Naive thymus-derived CD4-positive, alpha-beta T cell (primary cell): ENCODE results near the gene FOLR1. TPM values are rescaled to one million over a fixed set of nuclear protein-coding genes. Genes with fewer than 3 reads are reported as not detected.
A peak's percentile ranks its signal among the peaks of the same experiment; 100 is the strongest.

Experiments used
- ATAC-seq: fragments of 150-1000 bp; cut with Tn5 transposase; 2 replicates; pipeline ENCODE4 v1.10.0; 2021; ENCODE audit warnings: mild to moderate bottlenecking, moderate library complexity
- CTCF ChIA-PET: fragments of 350-600 bp; sonication (Branson Sonifier 250); formaldehyde crosslinking; loops from one replicate; lab custom pipeline; 2021; ENCODE audit warnings: antibody characterized with exemption; lab: Charles Lee
- POLR2A ChIA-PET: fragments of 350-600 bp; sonication (Branson Sonifier 250); formaldehyde crosslinking; loops from one replicate; lab custom pipeline; 2021; ENCODE audit warnings: antibody characterized with exemption, inconsistent platforms; lab: Charles Lee
- DNase-seq, 9 donors: peaks; one replicate each; pipeline versions ENCODE4 v3.0.0 to v3.0.0-alpha.2; 2020 to 2022; ENCODE audit warnings: mixed read lengths in 1 of 9
- H3K27ac ChIP-seq: one replicate; pipeline ENCODE4 v1.7.0; 2013; ENCODE audit warnings: mild to moderate bottlenecking, low read depth, low read length, moderate library complexity
- H3K27me3 ChIP-seq, 2 donors: one replicate each; pipeline ENCODE4 v1.7.0; 2013; ENCODE audit warnings: low read length in 2 of 2, mild to moderate bottlenecking in 2 of 2, moderate library complexity in 2 of 2; ENCODE audit not compliant: control insufficient read depth in 2 of 2, insufficient read depth in 2 of 2
- H3K36me3 ChIP-seq, 3 experiments: 1 replicate in 2 of 3; 2 replicates in 1 of 3; pipeline ENCODE4 v1.7.0; 2013; ENCODE audit warnings: low read length in 3 of 3, mild to moderate bottlenecking in 3 of 3, moderate library complexity in 1 of 3; ENCODE audit not compliant: insufficient read depth in 3 of 3, control insufficient read depth in 2 of 3
- H3K4me1 ChIP-seq, 2 donors: one replicate each; pipeline ENCODE4 v1.7.0; 2013; ENCODE audit warnings: low read length in 2 of 2, mild to moderate bottlenecking in 2 of 2, moderate library complexity in 1 of 2; ENCODE audit not compliant: control insufficient read depth in 2 of 2, insufficient read depth in 2 of 2
- H3K4me3 ChIP-seq: 2 replicates; pipeline ENCODE4 v1.7.0; 2013; ENCODE audit warnings: mild to moderate bottlenecking, low read length
- H3K9me3 ChIP-seq, 3 experiments: 1 replicate in 2 of 3; 2 replicates in 1 of 3; pipeline ENCODE4 v1.7.0; 2013; ENCODE audit warnings: low read length in 3 of 3; ENCODE audit not compliant: control insufficient read depth in 2 of 3
- H3K27ac Mint-ChIP-seq, 9 donors: one replicate each; pipeline ENCODE4 v1.8.0; 2020 to 2022; ENCODE audit warnings: mixed read lengths in 9 of 9, mild to moderate bottlenecking in 8 of 9, moderate library complexity in 5 of 9, inconsistent platforms in 2 of 9
- H3K27me3 Mint-ChIP-seq, 5 donors: one replicate each; pipeline ENCODE4 v1.8.0; 2021 to 2022; ENCODE audit warnings: mixed read lengths in 5 of 5, mild to moderate bottlenecking in 1 of 5
- H3K36me3 Mint-ChIP-seq, 5 donors: one replicate each; pipeline ENCODE4 v1.8.0; 2020 to 2022; ENCODE audit warnings: mixed read lengths in 5 of 5, mild to moderate bottlenecking in 3 of 5, inconsistent platforms in 1 of 5
- H3K4me1 Mint-ChIP-seq, 7 donors: one replicate each; pipeline ENCODE4 v1.8.0; 2020 to 2022; ENCODE audit warnings: mixed read lengths in 7 of 7, mild to moderate bottlenecking in 3 of 7, inconsistent platforms in 1 of 7
- H3K4me3 Mint-ChIP-seq, 10 donors: one replicate each; pipeline ENCODE4 v1.8.0; 2020 to 2022; ENCODE audit warnings: mild to moderate bottlenecking in 10 of 10, mixed read lengths in 10 of 10, moderate library complexity in 6 of 10, inconsistent platforms in 2 of 10
- H3K9me3 Mint-ChIP-seq, 11 donors: one replicate each; pipeline ENCODE4 v1.8.0; 2020 to 2022; ENCODE audit warnings: mixed read lengths in 11 of 11, mild to moderate bottlenecking in 4 of 11, inconsistent platforms in 1 of 11, moderate library complexity in 1 of 11
- intact Hi-C, 2 donors: fragments of 100-400 bp; cut with micrococcal nuclease; formaldehyde crosslinking; loops; one replicate each; pipeline ENCODE4 v1.15.1; 2023
- polyA plus RNA-seq, 2 donors: library from polyadenylated mRNA; unstranded; fragments of 300-500 nt; fragmentation: Illumina TruSeq; gene quantifications; one replicate each; pipeline ENCODE4 v1.2.3, GENCODE V29; 2021
- total RNA-seq, 6 experiments: library from RNA in 5 of 6; stranded (reverse) in 5 of 6; gene quantifications; 1 replicate in 5 of 6; 2 replicates in 1 of 6; pipeline ENCODE4 v1.2.3 and lab custom pipeline; 2021 to 2026

FOLR1 gene
- total and polyA plus RNA-seq, 7 experiments from 2014 or later: not detected

- CTCF ChIA-PET: interaction anchor here (0.6 to 1.7 kb wide), 2 partner anchors 80 to 190 kb away, joined by 4 read pairs; no protein-coding TSS in a partner anchor
- H3K27ac Mint-ChIP-seq: peak within 1 kb of the TSS; percentile 89 to 98 (median 94)
- POLR2A ChIA-PET: interaction anchor here (0.9 to 1.8 kb wide), 4 partner anchors 11 to 183 kb away, joined by 3 to 6 read pairs (median 4); no protein-coding TSS in a partner anchor
Measured at GRCh38 chr11:72224564-72225410, 32.8 kb downstream of the FOLR1 start, which contains the start of gene INPPL1. INPPL1 (plus strand) TSS chr11:72224767; CDS start chr11:72224985, 218 bp downstream.

GRCh38 chr11:72225411-72225951 is 33.5 kb downstream of the FOLR1 start:
- peak; percentile 20 for ATAC-seq
- H3K36me3 Mint-ChIP-seq: peaks cover 0 to 12% (median 0%) of the 10 kb centered on the region in 5 donors
- no peaks in the 10 kb centered on the region for H3K27me3 Mint-ChIP-seq
- peak overlapping the region; percentile 80 to 99 (median 90) for H3K4me3 Mint-ChIP-seq
- peak overlapping the region; percentile 88 to 98 (median 91) for H3K27ac Mint-ChIP-seq
- Histone ChIP-seq H3K27ac (peak overlapping the region; percentile 88), H3K9me3 (no peaks in the 10 kb centered on the region), H3K4me1 (peaks cover 10 to 12% of the 10 kb centered on the region in 2 donors), H3K36me3 (peaks cover 0 to 36% (median 0%) of the 10 kb centered on the region in 3 experiments), H3K27me3 (no peaks in the 10 kb centered on the region), H3K4me3 (peak overlapping the region; percentile 67)
- H3K4me1 Mint-ChIP-seq: peaks cover 12 to 31% (median 24%) of the 10 kb centered on the region in 7 donors
- intact Hi-C loops: loop anchor here in 1 of 2 donors (10.0 kb wide), 2 partner anchors 1139 to 1951 kb away; partner anchors contain the start of gene PPFIA1
- ChIA-PET POLR2A (interaction anchor here (0.9 to 1.8 kb wide), 4 partner anchors 10 to 183 kb away, joined by 3 to 6 read pairs (median 4); no protein-coding TSS in a partner anchor), CTCF (interaction anchor here (0.6 kb wide), 2 partner anchors 81 to 185 kb away, joined by 3 to 4 read pairs; no protein-coding TSS in a partner anchor)
- DNase-seq: peak in 7 of 9 donors; percentile 23 to 45 (median 31)
- peaks cover 0 to 1% (median 0%) of the 10 kb centered on the region in 11 donors for H3K9me3 Mint-ChIP-seq

More at GRCh38 chr11:72224564-72225410, 32.8 kb downstream of the FOLR1 start, which contains the start of gene INPPL1:
- Histone ChIP-seq H3K9me3 (no peaks in the 10 kb centered on the region), H3K4me3 (peak within 1 kb of the TSS; percentile 91), H3K27me3 (no peaks in the 10 kb centered on the region), H3K27ac (peak within 1 kb of the TSS; percentile 88), H3K36me3 (peaks cover 0 to 29% (median 0%) of the 10 kb centered on the region in 3 experiments), H3K4me1 (peaks cover 10 to 12% of the 10 kb centered on the region in 2 donors)
- Mint-ChIP-seq H3K4me1 (peaks cover 12 to 31% (median 24%) of the 10 kb centered on the region in 7 donors), H3K27me3 (no peaks in the 10 kb centered on the region), H3K36me3 (peaks cover 0 to 12% (median 0%) of the 10 kb centered on the region in 5 donors), H3K4me3 (peak within 1 kb of the TSS; percentile 90 to 99 (median 94)), H3K9me3 (peaks cover 0 to 1% (median 0%) of the 10 kb centered on the region in 11 donors)
- DNase-seq (peak in 7 of 9 donors; percentile 19 to 54 (median 34)), ATAC-seq (no peak)
- intact Hi-C loops: loop anchor here (1.0 to 10.0 kb wide), 8 partner anchors 14 to 1950 kb away; partner anchors contain the start of genes ATG16L2 (in 1 of the 2), NADSYN1 (in 1 of the 2), PLEKHB1 (in 1 of the 2) and PPFIA1 (in 1 of the 2)

- ATAC-seq (no peak), DNase-seq (peak in 1 of 9 donors; percentile 20)
- POLR2A ChIA-PET: interaction anchor here (1.0 kb wide), 1 partner anchor 26 kb away, joined by 3 read pairs; no protein-coding TSS in a partner anchor
- H3K27ac ChIP-seq: no peak overlapping the region
- Mint-ChIP-seq H3K4me3 (peak overlapping the region in 1 of 10 donors; percentile 89), H3K27ac (peak overlapping the region in 8 of 9 donors; percentile 58 to 98 (median 88)), H3K36me3 (peaks cover 0 to 14% (median 0%) of the 10 kb centered on the region in 5 donors), H3K27me3 (no peaks in the 10 kb centered on the region), H3K4me1 (peaks cover 12 to 31% (median 24%) of the 10 kb centered on the region in 7 donors), H3K9me3 (no peaks in the 10 kb centered on the region)
- H3K27me3 ChIP-seq: no peaks in the 10 kb centered on the region
- H3K9me3 ChIP-seq: no peaks in the 10 kb centered on the region
- CTCF ChIA-PET: no interaction called here
- peaks cover 10 to 12% of the 10 kb centered on the region in 2 donors for H3K4me1 ChIP-seq
- H3K36me3 ChIP-seq: peaks cover 0 to 48% (median 0%) of the 10 kb centered on the region in 3 experiments
- intact Hi-C loops: loop anchor here in 1 of 2 donors (10.0 kb wide), 2 partner anchors 1138 to 1952 kb away; partner anchors contain the start of gene PPFIA1
- H3K4me3 ChIP-seq: no peak overlapping the region
Measured at GRCh38 chr11:72226701-72227100, 34.8 kb downstream of the FOLR1 start.

GRCh38 chr11:72227316-72228228 is 35.6 kb downstream of the FOLR1 start:
- Histone ChIP-seq H3K27ac (no peak overlapping the region), H3K9me3 (no peaks in the 10 kb centered on the region), H3K36me3 (peaks cover 0 to 57% (median 0%) of the 10 kb centered on the region in 3 experiments), H3K4me3 (no peak overlapping the region), H3K4me1 (peaks cover 7% of the 10 kb centered on the region in 2 donors), H3K27me3 (no peaks in the 10 kb centered on the region)
- Mint-ChIP-seq H3K27ac (peak overlapping the region in 4 of 9 donors; percentile 48 to 89 (median 57)), H3K4me1 (peaks cover 5 to 25% (median 18%) of the 10 kb centered on the region in 7 donors), H3K36me3 (peaks cover 0 to 14% (median 0%) of the 10 kb centered on the region in 5 donors), H3K27me3 (no peaks in the 10 kb centered on the region), H3K9me3 (no peaks in the 10 kb centered on the region), H3K4me3 (no peak overlapping the region)
- ATAC-seq (no peak), DNase-seq (peak in 1 of 9 donors; percentile 19)
- ChIA-PET CTCF (no interaction called here), POLR2A (interaction anchor here (1.0 to 1.5 kb wide), 2 partner anchors 13 to 27 kb away, joined by 3 read pairs; no protein-coding TSS in a partner anchor)
- intact Hi-C loops: loop anchor here in 1 of 2 donors (10.0 kb wide), 2 partner anchors 1137 to 1953 kb away; partner anchors contain the start of gene PPFIA1

GRCh38 chr11:72228229-72228843 is 36.4 kb downstream of the FOLR1 start:
- H3K27me3 ChIP-seq: no peaks in the 10 kb centered on the region
- Mint-ChIP-seq H3K9me3 (no peaks in the 10 kb centered on the region), H3K27ac (peak overlapping the region in 3 of 9 donors; percentile 56 to 62 (median 59)), H3K4me3 (no peak overlapping the region), H3K36me3 (peaks cover 0 to 14% (median 0%) of the 10 kb centered on the region in 5 donors), H3K27me3 (no peaks in the 10 kb centered on the region), H3K4me1 (peaks cover 0 to 20% (median 15%) of the 10 kb centered on the region in 7 donors)
- ChIA-PET POLR2A (interaction anchor here (1.5 kb wide), 1 partner anchor 12 kb away, joined by 3 read pairs; no protein-coding TSS in a partner anchor), CTCF (no interaction called here)
- no peaks in the 10 kb centered on the region for H3K9me3 ChIP-seq
- H3K36me3 ChIP-seq: peaks cover 0 to 63% (median 0%) of the 10 kb centered on the region in 3 experiments
- ATAC-seq (no peak), DNase-seq (peak in 1 of 9 donors; percentile 9)
- no peak overlapping the region for H3K4me3 ChIP-seq
- intact Hi-C loops: loop anchor here in 1 of 2 donors (10.0 kb wide), 2 partner anchors 1136 to 1954 kb away; partner anchors contain the start of gene PPFIA1
- no peak overlapping the region for H3K27ac ChIP-seq
- H3K4me1 ChIP-seq: peaks cover 4 to 7% of the 10 kb centered on the region in 2 donors
